Vagina (tissue), 1 donor: Measurements from ENCODE around the gene ARHGAP26. TPM values are rescaled to one million over a fixed set of nuclear protein-coding genes. Genes with fewer than 3 reads are reported as not detected.

Experiments used
- total RNA-seq: library from RNA; depleted of rRNA; stranded (reverse); fragments of >200 nt; gene quantifications from one replicate; pipeline ENCODE4 v1.2.3, GENCODE V29; 2016

Gene ARHGAP26
- total RNA-seq, 1 donor from 2014 or later, result 42.5 TPM

Other genes with a start within 250 kb of the ARHGAP26 start
- 2.0 TPM for gene FGF1, start 84.3 kb upstream of the ARHGAP26 start, total RNA-seq